GM18870 (cell line): ENCODE measurements around the gene PTPN22.
A peak's percentile ranks its signal among the peaks of the same experiment; 100 is the strongest.

Experiments used
- ATAC-seq: cut with Tn5 transposase; IDR thresholded peaks from one replicate; pipeline ENCODE4 v1.9.1; 2021; ENCODE audit warnings: moderate library complexity; ENCODE audit not compliant: unreplicated experiment

Gene PTPN22

DNA sequence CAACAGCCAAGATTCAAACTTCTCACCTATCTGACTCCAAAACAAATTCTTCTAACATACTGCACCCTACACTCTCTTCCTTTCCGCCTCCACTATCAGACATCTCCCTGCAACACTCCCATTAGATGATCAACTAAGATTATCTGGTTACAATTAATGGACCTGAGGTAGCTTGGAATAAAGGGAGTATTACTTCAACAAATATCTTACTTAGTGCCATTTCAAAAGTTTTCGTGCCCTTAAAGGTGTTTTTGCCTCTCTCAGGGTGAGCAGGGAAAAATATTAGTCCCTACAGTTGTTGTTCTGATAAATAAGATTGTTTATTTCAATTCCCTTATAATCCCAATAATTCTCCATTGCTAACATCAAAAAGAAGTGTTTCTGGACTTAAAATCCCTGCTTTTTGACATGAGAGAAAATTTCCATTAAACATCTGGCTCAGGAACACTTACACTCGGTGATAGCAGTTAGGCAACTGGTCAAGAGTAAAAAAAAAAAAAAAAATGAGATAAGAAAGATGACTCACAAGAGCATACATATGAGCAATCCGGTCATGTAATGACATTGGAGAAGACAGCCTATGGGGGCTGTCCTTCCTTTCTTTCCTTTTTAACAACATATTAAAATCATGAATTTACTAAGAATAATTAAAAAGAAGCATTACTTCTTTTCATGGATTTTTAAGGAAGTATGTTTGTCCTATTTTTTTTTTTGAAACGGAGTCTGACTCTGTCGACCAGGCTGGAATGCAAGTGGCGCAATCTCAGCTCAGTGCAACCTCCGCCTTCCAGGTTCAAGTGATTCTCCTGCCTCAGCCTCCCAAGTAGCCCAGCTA is 66.9 kb downstream of the PTPN22 start:
- ATAC-seq = no peak

DNA sequence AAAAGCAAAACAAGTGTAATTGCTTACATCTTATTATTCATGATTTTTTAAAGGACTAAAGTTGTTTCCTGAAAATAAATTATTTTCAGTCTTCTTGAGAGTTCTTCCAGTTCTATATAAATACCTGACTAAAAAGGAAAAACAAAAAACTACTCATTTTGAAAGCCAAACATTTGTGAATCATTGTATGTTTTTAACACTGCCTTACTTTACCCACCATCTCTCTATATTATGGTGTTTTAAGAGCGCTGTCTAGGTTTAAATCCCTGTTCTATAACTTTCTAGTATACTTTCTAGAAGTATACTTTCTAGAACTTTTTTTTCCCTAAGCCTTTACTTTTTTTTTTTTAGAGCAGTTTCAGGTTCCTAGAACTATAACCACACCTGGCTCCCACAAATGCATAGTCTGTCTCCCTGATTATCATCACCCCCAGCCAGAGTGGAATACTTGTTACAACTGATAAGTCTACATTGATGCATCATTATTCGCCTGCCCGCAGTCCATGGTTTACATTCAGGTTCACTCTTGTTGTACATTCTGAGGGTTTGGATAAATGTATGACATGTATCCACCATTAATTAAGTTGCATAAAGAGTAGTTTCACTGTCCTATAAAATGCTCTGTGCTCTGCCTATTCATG is 69.0 kb downstream of the PTPN22 start:
- no peak for ATAC-seq

DNA sequence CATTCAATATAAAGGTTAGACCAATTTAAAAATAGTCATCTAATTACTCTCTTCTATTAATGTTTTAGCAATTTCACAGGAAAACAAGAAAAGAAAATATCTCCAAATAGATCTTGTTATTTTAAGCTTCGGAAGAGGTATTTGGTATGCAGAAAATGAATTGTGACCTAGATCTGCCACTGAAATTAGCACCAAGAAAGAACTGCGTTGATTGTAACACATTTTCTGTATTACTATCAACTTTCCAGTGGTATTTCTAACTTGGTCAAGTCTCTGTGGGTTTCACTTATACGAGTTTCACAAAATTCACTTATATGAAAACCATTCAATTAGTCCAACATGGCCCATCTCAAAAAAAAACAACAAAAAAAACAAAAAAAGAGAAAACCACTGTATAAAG is 71.0 kb downstream of the PTPN22 start:
- no peak for ATAC-seq

DNA sequence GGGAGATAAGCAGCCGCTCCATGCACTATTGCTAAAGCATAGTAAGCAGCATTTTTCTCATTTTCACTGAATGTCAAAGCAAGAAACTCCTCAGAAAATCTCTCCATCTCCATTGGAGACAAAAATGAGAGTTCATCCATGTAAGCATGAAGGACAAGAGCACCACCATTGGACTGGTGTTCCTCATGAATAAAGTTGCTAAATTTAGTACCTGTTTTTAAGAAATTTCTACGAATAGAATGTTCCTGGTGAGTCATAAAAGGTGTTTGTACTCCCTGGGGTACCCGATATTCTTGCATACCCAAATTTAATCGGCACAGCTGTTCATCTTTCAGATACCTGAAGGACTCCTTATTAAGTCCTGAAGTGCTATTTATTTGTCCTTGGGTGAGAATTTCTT is 74.0 kb downstream of the PTPN22 start:
- no peak for ATAC-seq

DNA sequence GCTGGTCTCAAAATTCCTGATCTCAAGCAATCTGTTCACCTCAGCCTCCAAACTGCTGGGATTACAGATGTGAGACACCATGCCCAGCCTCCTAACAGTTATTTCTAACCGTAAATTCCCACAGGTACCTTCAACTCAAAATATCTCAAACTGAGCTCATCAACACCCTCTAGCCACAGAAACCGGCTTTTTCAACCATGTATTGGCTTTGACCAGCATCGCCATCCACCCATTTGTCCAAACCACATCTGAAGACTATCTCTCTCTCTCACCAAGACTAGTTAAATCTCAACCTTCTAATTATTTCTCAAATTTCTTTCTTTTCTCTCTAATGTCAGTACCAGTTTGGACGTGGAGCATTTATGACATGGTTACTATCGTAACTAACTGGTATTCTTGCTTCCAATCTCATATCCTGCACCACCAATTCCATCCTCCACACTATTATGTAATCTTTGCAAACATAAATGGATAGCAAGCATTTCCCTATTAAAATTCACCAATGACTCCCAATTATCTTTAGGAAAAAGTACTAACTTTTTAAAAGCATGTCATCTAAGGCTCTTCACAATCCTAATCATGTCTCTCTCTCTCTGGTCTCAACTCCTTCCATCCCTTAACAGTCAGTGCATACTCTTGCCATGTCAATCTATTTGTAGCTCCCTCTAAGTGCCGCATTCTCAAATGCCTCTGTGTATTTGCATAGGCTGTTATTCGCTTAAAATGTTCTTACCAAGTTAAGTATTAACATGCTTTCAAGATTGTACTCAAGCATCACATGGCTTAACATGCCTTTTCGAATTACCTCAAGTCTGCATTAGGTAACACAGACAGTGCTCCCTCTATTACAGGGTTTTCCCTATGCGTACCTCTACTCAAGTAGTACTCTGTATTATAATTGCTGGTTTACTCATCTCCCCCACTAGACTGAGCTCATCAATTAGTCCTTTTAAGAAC is 77.4 kb downstream of the PTPN22 start:
- peak; percentile 48 for ATAC-seq

DNA sequence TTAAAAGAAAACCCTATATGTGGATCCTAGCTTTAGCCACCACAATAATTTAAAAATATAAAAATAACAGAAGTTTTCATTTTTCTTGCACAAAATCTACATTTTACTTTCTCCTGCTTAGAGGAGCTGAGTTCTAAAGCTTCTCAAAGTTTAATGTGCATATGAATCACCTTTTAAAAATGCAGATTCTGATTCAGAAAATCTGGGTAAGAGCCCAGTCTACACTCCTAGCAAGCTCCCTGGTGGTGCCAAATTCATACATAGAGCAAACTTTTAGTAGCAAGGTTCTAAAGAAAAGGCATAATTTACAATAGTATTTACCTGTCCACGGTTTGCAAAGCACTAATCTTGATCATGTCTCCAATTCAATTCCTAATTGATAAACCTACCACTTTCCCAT is 78.5 kb downstream of the PTPN22 start:
- no peak for ATAC-seq

DNA sequence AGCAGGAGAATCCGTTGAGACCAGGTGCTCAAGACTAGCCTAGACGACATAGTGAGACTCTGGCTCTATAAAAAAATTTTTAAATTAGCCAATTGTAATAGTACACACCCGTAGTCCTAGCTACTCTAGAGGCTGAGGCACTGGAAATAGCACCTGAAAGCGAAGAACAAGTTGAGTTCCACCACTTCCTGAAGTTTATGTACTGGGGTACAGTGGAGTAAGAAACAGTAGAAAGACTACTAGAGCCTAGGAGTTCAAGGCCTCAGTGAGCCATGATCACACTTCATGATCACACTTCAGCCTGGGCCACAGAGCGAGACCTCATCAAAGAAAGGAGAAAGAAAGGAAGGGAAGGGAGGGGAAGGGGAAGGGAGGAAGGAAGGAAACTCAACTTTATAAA is 79.0 kb downstream of the PTPN22 start:
- ATAC-seq = no peak

DNA sequence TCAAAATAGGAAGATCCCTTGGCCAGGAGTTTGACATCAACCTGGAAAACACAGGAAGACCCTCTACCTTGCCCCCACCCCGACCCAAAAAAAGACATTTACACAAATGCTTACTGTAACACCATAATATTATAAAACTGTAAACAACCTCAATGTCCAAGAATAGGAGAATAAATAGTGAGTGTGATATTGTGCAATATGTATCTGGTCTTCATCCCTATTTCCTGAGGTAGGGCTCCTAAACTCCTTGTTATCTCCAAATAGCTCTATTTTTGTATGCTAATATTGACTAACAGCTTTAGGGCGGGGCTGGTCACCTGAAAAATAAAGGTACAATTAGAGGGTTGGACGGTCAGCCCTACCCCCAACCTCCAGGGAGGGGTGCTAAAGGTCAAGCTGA is 82.7 kb downstream of the PTPN22 start:
- ATAC-seq = no peak

DNA sequence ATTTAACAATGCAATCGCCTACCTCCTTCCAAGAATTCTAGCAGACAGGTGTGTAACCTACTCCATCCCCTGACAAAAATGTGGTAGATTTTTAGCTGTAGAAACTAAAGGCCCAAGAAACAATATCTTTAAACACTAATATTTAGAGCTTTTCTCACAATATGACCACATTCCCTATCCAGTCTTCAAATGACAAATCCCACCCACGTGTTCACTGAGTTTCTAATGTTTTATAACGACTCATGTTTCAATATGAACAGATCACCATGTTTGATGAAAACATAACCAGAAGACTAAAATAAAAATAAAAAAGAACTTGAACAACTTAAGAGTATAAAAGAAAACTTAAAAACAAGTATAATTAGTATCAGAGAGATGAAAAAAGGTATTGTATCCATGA is 83.8 kb downstream of the PTPN22 start:
- ATAC-seq = no peak

DNA sequence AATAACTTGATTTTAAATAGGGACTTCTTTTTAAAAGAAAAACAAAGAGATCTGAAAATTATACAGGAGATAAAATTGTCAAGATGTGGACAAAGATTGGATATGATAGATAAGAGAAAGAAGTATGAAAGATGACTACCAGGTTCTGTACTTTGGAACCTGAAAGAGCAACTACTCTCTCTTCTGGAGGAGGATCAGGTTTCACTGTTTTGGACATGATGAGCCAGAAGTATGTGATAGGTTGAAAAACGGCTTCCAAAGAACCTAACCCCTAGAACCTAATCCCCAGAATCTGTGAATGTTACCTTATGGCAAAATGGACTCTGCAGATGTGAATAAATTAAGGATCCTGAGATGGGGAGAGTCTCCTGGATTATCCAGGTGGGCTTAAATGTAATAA is 85.4 kb downstream of the PTPN22 start:
- ATAC-seq = no peak

DNA sequence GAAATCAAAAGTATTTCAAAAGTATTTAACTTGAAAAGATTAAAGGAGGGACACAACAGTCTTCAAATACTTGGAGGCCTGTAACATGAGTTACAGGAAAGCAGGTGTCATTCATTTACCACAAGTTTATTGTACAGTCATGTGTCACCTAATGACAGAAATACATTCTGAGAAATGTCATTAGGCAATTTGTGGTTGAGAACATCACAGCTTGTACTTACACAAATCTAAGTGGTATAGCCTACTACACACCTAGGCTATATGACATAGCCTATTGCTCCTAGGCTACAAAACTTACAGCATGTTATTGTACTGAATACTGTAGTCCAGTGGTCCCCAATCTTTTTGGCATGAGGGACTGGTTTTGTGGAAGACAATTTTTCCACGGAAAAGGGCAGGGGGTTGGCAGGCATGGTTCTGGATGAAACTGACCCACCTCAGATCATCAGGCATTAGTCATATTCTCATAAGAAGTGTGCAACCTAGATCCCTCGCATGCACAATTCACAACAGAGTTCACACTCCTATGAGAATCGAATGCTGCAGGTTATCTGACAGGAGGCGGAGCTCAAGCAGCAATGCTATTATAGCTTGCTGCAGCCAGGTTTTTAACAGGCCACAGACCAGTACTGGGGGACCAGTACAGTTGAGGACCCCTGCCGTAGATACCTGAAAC is 87.3 kb downstream of the PTPN22 start:
- peak; percentile 72 for ATAC-seq

DNA sequence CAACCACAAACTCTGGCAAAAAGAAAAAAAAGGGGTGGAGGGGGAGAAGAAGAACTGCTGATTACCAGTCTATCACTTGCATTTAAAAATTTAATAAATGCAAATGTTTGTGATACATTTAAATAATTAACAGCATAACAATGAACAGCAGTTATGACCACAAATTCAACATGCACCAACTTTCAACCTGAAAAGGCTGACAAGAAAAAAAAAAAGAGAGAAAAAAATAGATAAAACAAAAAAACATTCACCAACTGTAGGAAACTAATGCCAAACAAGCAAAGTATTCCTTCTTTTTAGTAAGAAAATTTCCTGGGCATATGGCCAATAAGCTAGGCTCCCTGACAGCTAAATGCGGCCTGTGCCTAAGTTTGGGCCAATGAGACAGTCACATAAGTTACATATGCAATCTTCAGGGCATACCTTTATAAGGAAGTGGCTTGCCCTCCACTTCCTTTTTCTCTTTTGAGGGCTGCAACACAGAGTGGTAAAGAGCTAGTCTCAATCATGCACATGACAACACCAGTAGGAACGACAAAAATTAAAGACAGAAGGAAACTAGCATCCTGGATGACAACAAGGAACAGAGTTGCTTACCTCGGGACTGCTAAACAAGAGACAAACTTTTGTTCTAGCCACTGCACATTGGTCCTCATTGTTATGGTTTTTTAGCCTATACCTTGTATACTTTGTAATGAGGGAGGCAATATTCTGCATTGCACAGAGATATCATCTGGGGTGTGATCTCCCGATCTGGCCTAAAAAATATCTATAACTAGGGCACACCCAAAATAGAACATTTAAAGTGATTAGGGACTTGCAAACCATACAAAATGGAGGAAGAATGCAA is 88.0 kb downstream of the PTPN22 start:
- ATAC-seq = peak; percentile 52

DNA sequence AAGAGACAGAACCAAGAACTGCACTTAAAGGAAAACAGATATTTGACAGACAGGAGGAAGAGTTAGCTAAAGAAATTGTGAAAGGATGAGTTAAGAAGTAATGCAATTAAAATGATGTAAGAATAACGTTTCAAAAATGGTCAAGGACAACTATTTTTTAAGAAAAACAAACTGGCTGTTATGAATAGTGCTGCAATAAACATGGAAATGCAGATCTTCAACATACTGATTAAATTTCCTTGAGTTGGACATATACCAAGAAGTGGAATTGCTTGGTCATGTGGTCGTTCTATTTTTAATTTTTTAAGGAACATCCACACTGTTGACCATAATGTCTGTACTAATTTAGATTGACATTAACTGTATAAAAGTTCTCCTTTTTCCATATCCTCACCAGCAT is 89.1 kb downstream of the PTPN22 start:
- ATAC-seq = no peak

DNA sequence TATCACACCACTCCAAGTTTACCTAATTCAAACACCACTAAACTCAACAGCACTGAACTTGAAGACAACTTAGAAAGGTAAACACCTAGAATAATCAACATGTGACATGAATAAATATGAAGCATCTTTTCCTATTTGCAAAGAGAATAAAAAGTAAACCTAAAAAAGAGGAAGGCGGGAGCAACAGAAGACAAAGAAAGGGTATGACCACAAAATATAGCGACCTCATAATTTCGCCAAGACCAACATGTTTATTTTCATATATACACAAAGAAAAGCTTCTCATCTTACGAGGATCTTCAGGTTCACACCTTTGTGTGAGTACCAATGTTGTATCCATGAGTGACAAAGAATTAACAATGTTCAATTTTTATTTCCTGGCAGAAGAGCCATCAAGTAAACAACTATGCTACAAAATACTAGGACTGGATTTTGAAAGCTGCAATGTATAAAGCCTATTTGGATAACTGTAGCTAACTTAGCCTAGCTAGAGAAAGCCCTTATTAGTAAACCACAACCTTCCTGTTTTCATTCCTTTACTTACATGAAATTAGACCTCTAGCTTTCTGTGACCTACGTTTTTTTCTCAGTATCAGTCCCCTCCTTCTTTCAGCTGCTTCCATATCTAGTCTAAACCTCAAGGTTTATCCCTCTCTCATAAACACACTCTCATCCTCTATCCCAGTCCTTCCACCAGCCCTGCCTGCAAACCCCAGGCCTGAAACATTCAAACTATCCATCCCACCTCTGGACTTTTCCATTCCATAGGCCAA is 91.0 kb downstream of the PTPN22 start:
- ATAC-seq = no peak

DNA sequence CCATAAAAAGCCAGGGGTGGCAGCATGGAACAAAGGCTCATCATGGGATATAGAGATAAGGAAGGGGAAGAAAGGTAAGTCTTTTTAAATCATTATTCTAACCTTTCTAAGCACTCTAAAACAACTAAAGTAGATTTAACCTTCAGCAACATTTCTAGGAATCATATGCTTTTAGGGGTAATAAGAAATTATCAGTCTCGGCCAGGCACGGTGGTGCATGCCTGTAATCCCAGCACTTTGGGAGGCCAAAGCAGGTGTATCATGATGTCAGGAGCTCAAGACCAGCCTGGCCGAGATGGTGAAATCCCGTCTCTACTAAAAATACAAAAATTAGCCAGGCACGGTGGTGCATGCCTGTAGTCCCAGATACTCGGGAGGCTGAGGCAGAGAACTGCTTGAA is 92.0 kb downstream of the PTPN22 start:
- ATAC-seq = no peak

DNA sequence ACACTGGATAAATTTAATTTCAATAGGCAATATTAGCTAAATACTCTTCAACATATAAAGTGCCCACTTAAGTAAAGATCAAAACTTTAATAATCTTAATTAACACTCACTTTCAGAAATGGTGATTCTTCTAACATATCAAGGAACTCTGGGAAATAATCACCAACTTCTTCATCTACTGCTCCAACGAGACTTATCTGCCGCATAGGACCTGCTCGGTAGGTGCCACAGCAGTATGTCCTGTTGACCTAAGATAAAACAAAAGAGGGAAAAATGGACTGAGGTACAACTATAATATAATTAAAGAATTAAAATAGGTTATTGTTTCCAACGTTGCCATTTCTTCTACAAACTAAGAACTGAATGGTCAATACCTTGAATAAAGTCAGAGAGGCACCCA is 94.0 kb downstream of the PTPN22 start:
- no peak for ATAC-seq

DNA sequence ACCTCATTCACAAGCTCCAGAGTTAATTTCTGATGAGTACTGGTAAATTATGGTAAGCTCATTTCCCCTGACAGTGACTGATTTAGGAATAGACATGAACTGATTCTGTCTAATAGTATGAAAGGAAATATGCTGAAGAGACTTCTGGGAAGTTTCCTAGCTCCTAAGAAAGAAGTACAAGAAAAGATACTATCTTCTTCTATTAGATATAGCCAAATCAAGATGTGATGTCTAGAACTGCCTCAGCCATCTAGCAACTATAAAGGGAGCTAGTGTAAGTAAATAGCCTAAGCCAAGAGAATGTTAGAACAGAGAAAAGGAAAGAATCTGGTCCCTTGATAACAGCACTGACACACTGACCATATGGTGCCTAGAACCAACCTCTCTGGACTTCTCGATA is 101.5 kb downstream of the PTPN22 start:
- no peak for ATAC-seq

DNA sequence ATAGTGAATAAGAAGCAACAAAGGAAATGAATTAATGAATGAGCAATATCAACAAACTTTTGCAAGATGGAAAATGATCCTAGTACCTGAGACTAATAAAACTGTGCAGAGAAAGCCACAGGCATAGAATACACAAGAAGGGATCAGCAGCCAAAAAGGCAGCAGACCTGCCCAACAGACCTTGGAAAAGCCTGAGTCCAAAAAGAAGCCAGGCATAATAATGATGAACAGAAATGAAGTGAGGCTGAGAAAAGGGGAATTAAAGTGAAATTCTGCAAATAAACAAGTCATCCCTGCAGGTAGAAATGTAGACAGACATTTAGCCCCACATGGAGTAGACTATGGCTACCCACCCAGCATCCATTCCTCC is 101.9 kb downstream of the PTPN22 start:
- ATAC-seq = no peak

DNA sequence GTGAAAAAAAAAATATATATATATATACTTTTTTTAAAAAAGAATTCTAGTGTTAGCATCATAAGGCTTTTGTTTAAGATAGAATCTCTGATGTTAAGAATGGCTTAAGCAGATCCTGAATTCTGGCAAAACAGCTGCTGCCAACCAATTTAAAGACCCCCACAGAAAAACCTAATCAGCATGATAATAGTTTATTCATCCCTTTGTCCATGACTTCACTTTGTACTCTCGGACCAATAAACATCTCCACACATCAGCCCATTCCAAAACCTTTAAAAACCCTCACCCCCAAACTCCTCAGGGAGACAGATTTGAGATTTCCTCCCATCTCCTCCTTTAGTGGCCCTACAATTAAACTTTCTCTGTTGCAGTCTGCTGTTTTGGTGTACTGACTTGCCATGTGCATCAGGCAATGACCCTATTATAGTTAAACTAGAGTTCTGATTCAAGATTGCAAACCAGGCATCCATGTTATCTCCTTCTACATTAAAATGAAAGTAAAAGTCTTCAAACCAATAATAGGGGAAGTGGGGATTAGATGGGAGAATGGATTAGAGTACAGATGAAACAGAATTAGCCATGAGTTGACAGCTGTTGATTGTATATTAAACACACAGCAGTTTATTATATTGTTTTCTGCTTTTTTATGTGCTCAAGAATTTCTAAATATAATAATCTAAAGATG is 102.5 kb downstream of the PTPN22 start:
- ATAC-seq = no peak
